Measurements from ENCODE around the gene ZNF609.

ZNF609 gene

GRCh38 chr15:64732156-64732860 is 271.9 kb downstream of the ZNF609 start:
- DNase-seq (ENCODE audit: low spot score) = no peak
